Activated CD8-positive, alpha-beta memory T cell treated with anti-CD3 and anti-CD28 coated beads for 4 hours (primary cell): Measurements from ENCODE around the gene TNS4.

Experiments used
- DNase-seq, 2 donors: peaks; one replicate each; pipeline ENCODE4 v3.0.0-alpha.2; 2020; ENCODE audit warnings: low read depth in 2 of 2

Gene TNS4

DNA sequence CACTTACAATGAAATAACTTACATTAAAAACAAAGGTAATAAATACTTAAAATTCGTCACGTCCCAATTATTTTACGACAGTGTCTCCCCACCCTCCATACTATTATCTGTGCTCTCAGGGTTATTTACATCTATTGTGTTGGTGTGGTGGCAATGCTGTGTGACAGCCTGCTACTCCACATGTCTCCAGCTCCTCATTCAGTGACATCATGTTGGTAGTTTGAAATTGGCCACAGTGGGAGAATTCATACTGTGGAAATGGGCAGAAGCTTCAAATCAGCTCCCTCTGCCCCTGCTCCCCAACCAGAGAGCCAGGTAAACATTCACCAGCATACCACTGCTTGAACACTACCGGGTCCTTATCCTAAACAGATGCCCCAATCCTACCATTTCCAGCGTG, 6.3 kb downstream of the TNS4 start:
- DNase-seq: no peak

DNA sequence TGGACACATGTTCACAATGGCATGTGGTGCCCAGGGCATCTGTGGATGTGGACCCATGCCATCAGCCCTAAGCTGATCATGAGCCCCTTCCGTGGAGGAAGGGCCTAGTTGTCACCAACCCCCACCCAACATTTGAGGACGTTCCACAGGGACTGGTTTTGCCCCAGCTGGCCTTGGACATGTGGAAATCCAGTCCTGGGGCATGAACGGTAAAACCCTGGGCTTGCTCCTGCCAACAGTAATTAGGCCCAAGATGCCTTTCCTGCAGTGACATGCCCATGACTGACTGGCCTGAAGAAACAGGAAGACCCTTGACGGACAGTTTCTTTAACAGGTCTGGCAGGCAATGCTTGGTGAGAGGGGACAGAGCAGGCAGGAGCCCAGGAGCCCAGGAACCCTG, 7.7 kb downstream of the TNS4 start:
- no peak for DNase-seq

DNA sequence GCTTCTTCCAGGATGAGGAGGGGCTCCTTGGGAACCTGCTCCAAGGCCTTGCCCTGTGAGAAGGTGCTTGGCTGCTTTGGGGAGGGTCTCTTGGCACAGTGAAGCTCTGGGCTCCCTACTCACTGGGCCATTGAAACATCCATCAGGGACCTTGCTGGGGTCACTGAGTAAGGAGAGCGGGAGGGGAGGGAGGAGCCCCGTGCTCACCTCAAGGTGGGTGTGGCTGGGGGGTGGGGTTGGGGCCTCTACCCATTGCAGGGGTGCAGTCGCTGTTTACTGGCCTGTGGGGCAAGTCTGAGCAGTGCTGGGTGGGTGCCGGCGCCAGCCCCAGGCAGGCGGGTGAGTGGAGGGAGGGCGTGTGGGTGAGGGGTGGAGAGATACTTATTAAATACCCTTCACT, 9.9 kb downstream of the TNS4 start:
- DNase-seq: no peak

DNA sequence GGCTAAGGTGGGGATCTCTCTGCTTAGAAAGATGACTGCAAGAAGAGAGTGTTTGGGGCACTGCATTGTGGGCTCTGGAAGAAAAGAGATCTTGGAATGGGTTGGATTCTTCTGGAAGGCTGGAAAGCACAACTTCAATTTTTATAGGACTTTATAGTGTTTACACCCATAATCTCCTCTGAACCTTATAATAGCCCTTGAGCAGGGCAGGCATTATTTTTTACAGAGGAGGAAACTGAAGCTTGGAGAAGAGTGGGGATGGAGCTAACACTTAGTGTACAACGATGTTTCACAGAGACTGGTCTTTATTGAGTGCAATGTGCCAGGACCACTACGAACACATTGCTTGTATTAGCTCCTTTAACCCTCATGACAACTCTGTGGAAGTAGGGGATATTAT, 10.4 kb downstream of the TNS4 start:
- no peak for DNase-seq

GRCh38 chr17:40490289-40490853, 11.1 kb downstream of the TNS4 start:
- DNase-seq: no peak

DNA sequence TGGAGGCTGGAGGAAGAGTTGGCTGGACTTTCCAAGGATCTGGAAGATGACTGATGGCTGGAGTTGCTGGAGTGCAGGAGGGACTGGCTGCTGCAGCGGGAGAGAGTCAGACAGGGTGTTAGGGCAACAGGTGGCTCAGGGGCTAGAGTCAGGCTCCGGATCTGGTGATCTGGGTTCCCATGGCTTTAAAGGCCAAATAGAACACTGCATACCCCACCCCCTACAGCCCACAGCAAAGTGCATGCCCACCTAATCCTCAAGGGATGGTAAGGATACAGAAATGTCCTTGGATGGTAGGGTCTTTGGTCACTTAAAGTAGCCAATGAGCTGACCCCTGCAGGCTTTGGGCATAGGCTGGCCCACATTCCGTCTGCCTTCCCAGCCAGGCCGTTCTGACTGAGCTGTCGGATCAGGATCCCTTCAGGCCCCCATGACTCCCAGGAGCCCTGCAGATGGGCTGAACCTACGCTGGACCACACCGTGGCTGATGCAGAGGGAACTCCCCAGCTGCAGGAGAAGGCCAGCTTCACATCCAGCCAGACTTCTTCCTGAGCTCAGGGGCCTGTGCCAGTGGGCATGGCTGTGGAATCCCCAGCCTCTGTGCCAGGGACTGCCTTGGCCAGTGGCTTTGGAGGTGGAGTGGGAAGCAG, 13.9 kb downstream of the TNS4 start:
- no peak for DNase-seq

DNA sequence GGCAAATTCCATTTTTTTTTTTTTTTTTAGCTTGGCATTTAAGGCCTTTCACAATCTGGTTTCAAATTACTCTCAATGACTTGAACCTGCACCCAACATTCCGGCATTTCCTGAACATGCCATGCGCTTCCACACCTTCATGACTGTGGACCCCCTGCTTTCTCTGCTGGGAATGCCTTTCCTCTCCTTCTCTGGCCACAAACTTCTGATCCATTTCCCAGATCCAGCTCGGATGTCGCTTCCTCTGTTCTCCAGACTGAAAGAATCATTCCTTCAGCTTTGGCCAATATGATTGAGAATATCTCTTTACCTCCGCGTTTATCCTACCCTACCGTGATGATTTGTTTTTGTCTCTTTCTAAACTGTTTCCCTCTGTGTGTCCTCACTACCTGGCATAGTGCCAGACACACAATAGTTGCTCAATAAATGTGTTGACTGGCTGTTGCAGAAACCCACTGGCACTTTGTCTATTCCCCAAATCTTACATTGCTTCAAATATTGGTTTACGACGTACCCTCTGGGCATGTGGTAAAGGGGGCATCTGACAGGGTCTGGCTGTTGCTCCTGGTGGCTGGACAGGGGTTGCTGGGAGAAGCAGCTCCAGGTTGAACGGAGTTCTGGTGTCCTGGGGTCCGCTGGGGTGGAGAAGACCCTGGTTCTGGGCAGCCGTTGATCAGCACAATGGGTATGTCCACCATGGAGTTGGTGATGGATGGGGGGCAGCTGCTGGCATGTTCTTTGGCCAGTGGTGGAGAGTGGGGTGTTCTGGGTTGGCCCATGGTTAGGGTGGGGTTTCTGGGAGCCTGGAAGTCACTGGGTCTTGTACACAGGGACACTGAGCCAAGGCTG, 14.7 kb downstream of the TNS4 start:
- DNase-seq: no peak

- DNase-seq: no peak
These were observed 15.4 kb downstream of the TNS4 start for GRCh38 chr17:40485851-40486521.

DNA sequence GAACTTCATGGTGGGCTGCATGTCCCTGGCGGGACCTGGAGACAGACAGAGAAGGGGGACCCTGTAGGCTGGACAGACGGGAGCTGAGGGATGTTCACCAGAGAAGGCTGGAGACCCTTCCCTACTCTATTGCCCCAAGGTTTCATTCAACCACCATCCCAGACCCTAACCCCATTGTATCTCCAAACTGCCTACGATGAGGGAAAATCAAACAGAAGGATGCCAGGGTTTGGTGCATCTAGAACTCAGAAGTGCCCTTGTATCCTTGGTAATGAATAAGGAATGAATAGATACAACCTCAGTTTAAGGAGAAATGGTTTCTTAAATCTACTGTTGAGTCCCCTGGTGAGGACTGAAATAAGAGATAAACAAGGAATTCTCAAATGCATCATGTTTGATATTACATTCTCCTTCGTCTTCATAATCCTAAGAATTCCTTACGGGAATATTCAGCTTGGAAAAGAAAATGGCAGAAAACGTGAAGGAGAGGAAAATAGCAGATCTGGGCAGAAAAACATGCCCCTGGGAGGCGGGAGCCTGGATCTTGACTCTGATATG, 16.4 kb downstream of the TNS4 start:
- DNase-seq: no peak

- DNase-seq: no peak
These were observed 17.0 kb downstream of the TNS4 start for GRCh38 chr17:40484285-40484972.

- no peak for DNase-seq
These were observed 17.7 kb downstream of the TNS4 start for GRCh38 chr17:40483679-40484078.

DNA sequence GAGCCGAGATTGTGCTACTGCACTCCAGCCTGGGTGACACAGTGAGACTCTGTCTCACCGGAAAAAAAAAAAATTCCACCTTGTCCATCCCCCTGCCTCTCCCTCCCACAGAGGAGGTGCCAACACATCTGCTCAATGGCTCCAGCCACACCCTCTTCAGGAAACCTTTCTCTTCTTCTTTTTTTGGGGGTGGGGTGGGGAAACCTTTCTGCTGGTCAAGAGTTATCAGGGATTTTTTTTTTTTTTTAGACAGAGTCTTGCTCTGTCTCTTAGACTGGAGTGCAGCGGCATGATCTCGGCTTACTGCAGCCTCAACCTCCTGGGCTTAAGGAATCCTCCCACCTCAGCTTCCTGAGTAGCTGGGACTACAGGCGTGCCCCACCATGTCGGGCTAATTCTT, 18.7 kb downstream of the TNS4 start:
- DNase-seq: no peak

DNA sequence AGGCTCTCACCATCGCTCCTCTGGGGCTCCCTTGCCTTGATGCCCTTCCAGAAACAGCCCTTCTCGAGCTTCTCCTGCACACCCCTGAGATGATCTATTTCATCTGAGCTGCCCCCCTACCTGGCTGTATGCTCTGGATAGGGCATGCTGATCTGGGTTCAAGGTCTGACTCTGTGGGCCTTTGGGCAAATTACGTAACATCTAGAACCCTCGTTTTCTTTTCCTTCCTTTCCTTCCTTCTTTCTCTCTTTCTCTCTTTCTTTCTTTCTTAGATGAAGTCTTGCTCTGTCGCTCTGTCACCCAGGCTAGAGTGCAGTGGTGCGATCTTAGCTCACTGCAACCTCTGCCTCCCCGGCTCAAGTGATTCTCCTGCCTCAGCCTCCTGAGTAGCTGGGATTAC, 20.3 kb downstream of the TNS4 start:
- DNase-seq: no peak

GRCh38 chr17:40480501-40481003, 20.9 kb downstream of the TNS4 start:
- peak; percentile 62 to 66 for DNase-seq

DNA sequence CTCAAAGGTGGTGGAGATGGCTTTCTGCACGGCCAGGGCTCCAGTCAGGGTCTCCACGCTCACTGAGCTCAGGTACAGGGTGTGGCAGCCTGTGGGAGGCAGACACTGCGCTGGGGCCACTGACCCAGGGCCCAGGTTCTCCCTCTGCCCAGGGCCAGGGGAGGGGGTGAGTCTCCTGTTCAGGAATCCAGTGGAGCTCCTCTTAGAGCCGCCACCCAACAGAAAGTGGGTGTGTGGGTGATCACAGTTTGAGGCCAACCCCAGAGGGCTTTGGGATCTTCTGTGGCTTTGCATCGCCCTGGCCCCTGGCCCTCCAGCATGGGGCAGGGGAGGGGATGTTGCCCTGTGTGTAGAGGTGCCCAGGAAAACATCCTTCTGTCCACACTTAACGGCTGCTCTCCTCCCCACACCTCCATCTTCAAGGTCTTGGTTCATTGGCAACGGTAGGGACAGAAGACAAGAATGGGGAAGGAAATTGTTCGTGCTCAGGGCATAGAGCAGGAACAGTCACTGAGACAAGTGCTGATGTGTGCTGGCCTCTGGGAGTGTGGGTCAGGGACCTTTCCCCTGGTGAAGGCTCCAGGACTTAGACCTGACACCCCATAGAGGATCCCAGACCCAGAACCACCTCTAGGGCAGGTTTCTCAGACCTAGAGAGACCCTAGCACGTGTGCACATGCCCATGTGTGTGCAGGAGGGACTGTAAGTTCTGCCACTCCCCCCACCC, 21.5 kb downstream of the TNS4 start:
- DNase-seq: no peak

DNA sequence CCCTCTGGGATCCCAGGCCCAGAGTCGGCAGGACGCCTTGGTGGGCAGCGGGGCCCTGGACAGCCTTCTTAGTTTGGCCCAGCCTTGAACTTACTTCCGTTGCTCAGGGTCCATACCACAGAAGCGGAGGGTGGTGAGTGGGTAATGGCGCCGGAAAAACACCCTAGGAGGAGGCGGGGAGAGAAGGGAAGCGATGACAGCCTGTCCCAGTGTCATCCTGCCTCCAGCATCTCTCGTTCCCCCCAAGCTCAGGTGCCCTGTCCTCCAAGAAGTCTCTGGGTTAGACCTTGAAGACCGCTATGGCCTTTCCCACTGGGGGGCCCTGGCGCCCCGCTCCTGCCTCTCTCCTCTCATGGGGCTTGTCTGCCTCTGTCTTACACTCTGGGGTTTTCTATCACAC, 22.9 kb downstream of the TNS4 start:
- DNase-seq: no peak

- no peak for DNase-seq
These were observed 23.6 kb downstream of the TNS4 start for GRCh38 chr17:40477796-40478195.

DNA sequence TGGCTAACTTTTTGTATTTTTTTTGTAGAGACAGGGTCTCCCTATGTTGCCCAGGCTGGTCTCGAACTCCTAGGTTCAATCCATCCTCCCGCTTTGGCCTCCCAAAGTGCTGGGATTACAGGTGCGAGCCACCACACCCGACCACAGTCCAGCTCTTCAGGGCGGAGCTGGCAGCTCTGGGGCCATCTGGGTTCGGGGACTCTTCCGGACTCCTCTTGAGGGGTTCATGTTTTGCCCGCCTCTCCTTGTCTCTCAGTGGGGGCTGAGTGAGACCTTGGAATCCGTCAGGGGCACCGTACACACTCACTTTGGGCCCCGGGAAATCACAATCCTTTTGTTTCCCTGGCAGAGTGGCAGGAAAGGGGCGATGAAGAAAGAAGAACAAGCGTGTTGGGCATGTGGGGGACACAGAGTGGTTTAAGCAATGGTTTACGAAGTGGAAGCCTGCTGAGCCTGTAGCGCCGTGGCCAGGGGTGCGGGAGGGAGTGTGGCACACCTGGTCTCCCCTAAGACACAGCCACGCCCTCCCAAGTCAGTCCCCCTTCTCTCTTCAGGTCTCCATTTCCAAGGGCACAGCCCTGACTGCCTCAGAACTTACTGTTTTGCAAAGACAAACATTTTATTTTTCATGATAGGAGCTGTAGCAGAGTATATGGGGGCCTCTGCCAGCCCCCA, 26.1 kb downstream of the TNS4 start:
- no peak for DNase-seq

DNA sequence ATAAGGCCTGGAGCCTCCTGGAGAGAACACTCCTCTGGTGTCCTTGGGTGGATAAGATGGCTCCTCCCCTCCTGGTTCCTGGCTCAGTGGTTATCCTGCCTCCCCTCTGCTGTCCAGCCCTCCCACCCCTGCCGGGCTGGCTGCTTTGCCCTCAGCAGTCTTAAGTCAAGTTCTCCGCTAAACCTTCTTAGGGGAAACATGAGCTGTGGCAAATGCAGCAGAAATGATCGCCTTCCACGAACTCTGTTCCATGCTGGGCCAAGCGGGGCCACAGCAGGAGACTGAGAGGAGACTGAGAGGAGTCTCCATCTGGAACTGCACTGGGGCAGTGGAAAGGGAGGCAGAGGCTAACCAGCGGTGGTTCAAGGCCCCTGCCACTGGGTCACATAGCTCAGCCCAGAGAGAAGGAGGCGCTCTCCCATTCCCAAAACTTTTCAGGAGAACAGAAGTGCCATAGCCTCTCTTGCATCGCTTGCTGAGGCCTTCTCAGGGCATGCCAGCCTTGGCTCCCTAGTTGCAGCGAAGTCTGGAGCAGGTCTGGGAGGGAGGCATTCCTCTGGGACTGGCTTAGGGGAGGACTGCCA, 26.9 kb downstream of the TNS4 start:
- no peak for DNase-seq
